GM12801 (cell line): ENCODE data around the gene FAM9A.

ENCODE experiments used
- CTCF ChIP-seq: IDR thresholded peaks from one replicate; pipeline ENCODE4 v1.5.1; 2011; ENCODE audit warnings: control low read depth; ENCODE audit not compliant: insufficient read length; ENCODE audit errors: extremely low read depth

FAM9A gene

GRCh38 chrX:8760021-8760420 is 41.2 kb downstream of the FAM9A start:
- TF ChIP-seq CTCF = no peak

- TF ChIP-seq CTCF = no peak
These were observed 45.4 kb downstream of the FAM9A start for GRCh38 chrX:8755813-8756212.

GRCh38 chrX:8755116-8755515 is 46.1 kb downstream of the FAM9A start:
- TF ChIP-seq CTCF = no peak

GRCh38 chrX:8749697-8750096 is 51.5 kb downstream of the FAM9A start:
- TF ChIP-seq CTCF = no peak

- TF ChIP-seq CTCF = no peak
These were observed 52.3 kb downstream of the FAM9A start for GRCh38 chrX:8748855-8749254.

- no peak for TF ChIP-seq CTCF
These were observed 58.0 kb downstream of the FAM9A start for GRCh38 chrX:8743126-8743732.

- TF ChIP-seq CTCF = no peak
These were observed 59.2 kb downstream of the FAM9A start for GRCh38 chrX:8741981-8742380.
